GM12874 (cell line): ENCODE results near the gene CASS4.

Source experiments
- CTCF ChIP-seq: IDR thresholded peaks from 2 replicates; pipeline ENCODE4 v1.5.1; 2011; ENCODE audit warnings: low read depth, mild to moderate bottlenecking, control low read depth, low read length, moderate library complexity; ENCODE audit not compliant: insufficient read depth

The CASS4 gene

GRCh38 chr20:56426926-56427325 is 14.9 kb downstream of the CASS4 start:
- no peak for TF ChIP-seq CTCF

- TF ChIP-seq CTCF, result no peak
Observed at GRCh38 chr20:56427797-56428196, 15.7 kb downstream of the CASS4 start.

GRCh38 chr20:56428410-56428809 is 16.4 kb downstream of the CASS4 start:
- no peak for TF ChIP-seq CTCF

GRCh38 chr20:56428881-56429280 is 16.8 kb downstream of the CASS4 start:
- TF ChIP-seq CTCF, result no peak

- no peak for TF ChIP-seq CTCF
Observed at GRCh38 chr20:56429502-56429901, 17.4 kb downstream of the CASS4 start.

GRCh38 chr20:56429941-56430340 is 17.9 kb downstream of the CASS4 start:
- no peak for TF ChIP-seq CTCF

GRCh38 chr20:56430461-56430860 is 18.4 kb downstream of the CASS4 start:
- no peak for TF ChIP-seq CTCF

GRCh38 chr20:56430957-56431356 is 18.9 kb downstream of the CASS4 start:
- no peak for TF ChIP-seq CTCF
